ENCODE data around the gene FSD2. TPM values are rescaled to one million over a fixed set of nuclear protein-coding genes. Genes with fewer than 3 reads are reported as not detected.

FSD2 gene
- total RNA-seq, 1 donor from 2014 or later, result not detected

DNA sequence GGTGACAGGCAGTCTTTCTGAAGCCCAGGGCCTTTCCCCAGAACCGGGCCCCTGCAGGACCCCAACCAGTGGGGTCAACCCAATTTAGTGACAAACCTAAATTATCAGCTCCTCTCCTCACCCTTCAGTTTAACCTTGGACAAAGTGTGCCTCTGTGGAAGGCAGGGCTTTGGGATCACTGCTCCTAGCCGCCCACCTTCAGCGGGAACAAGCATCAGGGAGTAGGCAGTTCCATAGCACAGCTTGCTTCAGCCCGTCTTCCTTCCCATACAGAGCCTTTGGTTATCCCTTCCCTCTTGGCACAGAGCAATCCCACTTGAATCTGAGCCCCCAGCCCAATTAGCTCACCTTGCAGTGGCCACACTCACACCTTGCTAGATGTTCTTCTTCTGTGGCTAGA is 90.9 kb downstream of the FSD2 start:
- TF ChIP-seq, protein P1, sequence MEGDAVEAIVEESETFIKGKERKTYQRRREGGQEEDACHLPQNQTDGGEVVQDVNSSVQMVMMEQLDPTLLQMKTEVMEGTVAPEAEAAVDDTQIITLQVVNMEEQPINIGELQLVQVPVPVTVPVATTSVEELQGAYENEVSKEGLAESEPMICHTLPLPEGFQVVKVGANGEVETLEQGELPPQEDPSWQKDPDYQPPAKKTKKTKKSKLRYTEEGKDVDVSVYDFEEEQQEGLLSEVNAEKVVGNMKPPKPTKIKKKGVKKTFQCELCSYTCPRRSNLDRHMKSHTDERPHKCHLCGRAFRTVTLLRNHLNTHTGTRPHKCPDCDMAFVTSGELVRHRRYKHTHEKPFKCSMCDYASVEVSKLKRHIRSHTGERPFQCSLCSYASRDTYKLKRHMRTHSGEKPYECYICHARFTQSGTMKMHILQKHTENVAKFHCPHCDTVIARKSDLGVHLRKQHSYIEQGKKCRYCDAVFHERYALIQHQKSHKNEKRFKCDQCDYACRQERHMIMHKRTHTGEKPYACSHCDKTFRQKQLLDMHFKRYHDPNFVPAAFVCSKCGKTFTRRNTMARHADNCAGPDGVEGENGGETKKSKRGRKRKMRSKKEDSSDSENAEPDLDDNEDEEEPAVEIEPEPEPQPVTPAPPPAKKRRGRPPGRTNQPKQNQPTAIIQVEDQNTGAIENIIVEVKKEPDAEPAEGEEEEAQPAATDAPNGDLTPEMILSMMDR (IDR thresholded peaks at IDR 0.05; ENCODE audit: unreplicated experiment), result no peak
- no peak for DNase-seq (ENCODE audit: low spot score in 2 of 2, unreplicated experiment in 2 of 2)
- Mint-ChIP-seq H3K4me1 (no peaks in the 10 kb centered on the region), H3K4me3 (no peak overlapping the region), H3K27me3 (ENCODE audit: low read depth) (peaks cover 39% of the 10 kb centered on the region), H3K9me3 (peaks cover 8% of the 10 kb centered on the region), H3K27ac (no peak overlapping the region), H3K36me3 (no peaks in the 10 kb centered on the region)

DNA sequence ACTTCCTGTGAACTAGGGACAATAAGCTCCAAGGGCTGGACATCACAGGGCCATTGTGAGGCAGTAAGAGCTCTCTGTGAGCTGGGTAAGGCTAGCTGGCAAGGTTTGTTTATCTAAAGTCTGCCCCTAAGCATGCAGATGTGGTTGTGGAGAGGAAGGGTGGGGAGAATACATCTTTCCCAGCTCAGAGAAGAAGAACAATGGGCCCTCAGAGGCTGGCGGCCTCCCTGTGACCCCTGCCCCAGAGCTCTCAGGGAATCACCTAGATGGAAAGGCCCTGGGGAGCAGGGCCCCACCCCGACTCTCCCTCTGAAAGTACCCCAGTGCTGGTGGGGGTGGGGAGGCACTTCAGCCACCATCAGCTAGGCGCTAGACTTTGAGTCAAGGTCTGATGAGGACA is 91.9 kb downstream of the FSD2 start:
- H3K9me3 Mint-ChIP-seq, result peaks cover 8% of the 10 kb centered on the region
- no peak overlapping the region for H3K4me3 Mint-ChIP-seq
- H3K36me3 Mint-ChIP-seq, result no peaks in the 10 kb centered on the region
- TF ChIP-seq, protein P1 (IDR thresholded peaks at IDR 0.05; ENCODE audit: unreplicated experiment), result no peak
- H3K4me1 Mint-ChIP-seq, result no peaks in the 10 kb centered on the region
- no peak for DNase-seq (ENCODE audit: low spot score in 2 of 2, unreplicated experiment in 2 of 2)
- peaks cover 39% of the 10 kb centered on the region for H3K27me3 Mint-ChIP-seq (ENCODE audit: low read depth)
- H3K27ac Mint-ChIP-seq, result no peak overlapping the region

DNA sequence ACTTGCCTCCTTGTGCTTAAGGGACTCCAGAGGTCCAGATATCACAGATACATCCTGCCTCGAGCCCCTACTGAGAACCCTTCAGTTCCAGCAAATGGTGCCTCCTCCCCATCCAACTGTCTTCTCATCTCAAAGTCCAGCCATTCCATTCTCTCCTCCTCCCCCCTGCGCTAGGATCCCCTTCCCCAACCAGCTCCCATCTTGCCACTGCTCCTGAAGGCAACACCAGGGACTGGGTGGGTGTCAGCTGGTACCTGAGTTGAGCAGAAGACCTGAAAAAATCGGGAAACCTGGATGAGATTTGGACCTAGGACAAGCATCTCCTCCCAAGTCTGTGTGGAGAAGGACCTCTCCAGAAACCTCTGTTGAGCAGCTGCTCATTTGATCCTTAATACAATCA is 93.8 kb downstream of the FSD2 start:
- Mint-ChIP-seq H3K27ac (no peak overlapping the region), H3K4me3 (no peak overlapping the region), H3K27me3 (ENCODE audit: low read depth) (peaks cover 39% of the 10 kb centered on the region), H3K4me1 (no peaks in the 10 kb centered on the region), H3K36me3 (no peaks in the 10 kb centered on the region), H3K9me3 (peaks cover 3% of the 10 kb centered on the region)
- TF ChIP-seq, protein P1 (IDR thresholded peaks at IDR 0.05; ENCODE audit: unreplicated experiment), result no peak
- DNase-seq (ENCODE audit: low spot score in 2 of 2, unreplicated experiment in 2 of 2), result no peak

DNA sequence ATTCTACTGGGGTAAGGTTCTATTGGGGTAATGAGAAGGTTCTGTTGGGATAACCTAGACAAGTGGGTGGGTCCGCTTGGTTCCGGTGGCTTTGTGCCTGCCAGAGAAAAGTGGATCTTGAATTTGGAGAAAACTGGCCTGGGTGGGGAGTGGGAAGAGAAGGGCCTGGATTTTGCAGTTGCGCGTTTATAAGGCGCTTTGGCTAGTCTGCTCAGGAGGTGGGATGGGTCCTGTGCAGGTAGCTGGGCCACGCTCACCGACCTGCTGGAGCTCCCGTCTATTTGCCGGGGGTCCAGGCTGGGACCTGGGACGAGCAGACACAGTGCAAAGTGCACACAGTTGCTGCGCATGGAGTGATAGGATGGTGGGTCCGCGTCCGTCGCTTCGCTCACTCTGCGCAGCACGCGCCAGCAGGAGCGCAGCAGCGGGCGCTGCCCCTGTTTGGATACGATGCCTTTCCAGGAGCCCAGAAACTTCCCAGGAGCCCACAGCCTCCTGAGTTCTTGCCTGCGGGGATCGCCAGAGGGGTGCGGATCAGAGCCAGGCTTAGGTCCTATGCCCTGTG is 94.9 kb downstream of the FSD2 start:
- TF ChIP-seq, protein P1 (IDR thresholded peaks at IDR 0.05; ENCODE audit: unreplicated experiment), result no peak
- Mint-ChIP-seq H3K4me1 (no peaks in the 10 kb centered on the region), H3K4me3 (peak overlapping the region; percentile 69), H3K27ac (no peak overlapping the region), H3K27me3 (ENCODE audit: low read depth) (peaks cover 39% of the 10 kb centered on the region), H3K9me3 (no peaks in the 10 kb centered on the region), H3K36me3 (no peaks in the 10 kb centered on the region)
- DNase-seq (ENCODE audit: low spot score in 2 of 2, unreplicated experiment in 2 of 2), result no peak

DNA sequence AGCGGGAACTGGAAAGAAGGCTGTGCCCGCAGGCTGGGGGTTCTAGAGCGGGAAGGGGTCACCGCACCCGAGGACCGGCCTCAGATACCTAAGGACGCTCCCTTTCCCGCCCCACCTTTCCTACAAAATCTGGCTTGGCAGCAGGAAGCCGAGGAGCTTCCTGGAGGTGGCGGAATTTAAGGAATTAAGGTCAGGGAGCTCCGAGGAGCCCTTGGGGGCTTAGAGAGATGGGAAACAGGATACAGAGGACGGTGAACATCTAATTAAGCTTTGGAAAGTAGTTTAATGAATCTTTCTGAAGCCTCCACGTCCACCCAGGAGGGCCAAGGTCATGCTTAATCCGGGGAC is 95.7 kb downstream of the FSD2 start:
- no peaks in the 10 kb centered on the region for H3K36me3 Mint-ChIP-seq
- H3K27ac Mint-ChIP-seq, result no peak overlapping the region
- peak overlapping the region; percentile 69 for H3K4me3 Mint-ChIP-seq
- H3K4me1 Mint-ChIP-seq, result no peaks in the 10 kb centered on the region
- DNase-seq (ENCODE audit: low spot score in 2 of 2, unreplicated experiment in 2 of 2), result no peak
- H3K27me3 Mint-ChIP-seq (ENCODE audit: low read depth), result peaks cover 36% of the 10 kb centered on the region
- TF ChIP-seq, protein P1 (IDR thresholded peaks at IDR 0.05; ENCODE audit: unreplicated experiment), result no peak
- H3K9me3 Mint-ChIP-seq, result no peaks in the 10 kb centered on the region
